HEK293 (cell line): ENCODE data around the gene TANGO6.

Source experiments
- CTCF ChIA-PET: fragments of 350-600 bp; formaldehyde crosslinking; extraction: SDS; loops from one replicate; lab custom pipeline; 2021; ENCODE audit warnings: antibody characterized with exemption; lab: Yijun Ruan, JAX
- POLR2A ChIA-PET: fragments of 300-600 bp; formaldehyde crosslinking; extraction: SDS; loops from one replicate; lab custom pipeline; 2020; ENCODE audit warnings: antibody characterized with exemption, inconsistent platforms; lab: Yijun Ruan, JAX
- H3K27ac ChIP-seq: fragments of 200-500 bp; sonication (Bioruptor generic); 2 replicates; pipeline ENCODE4 v1.5.1; 2014; ENCODE audit warnings: low read depth, low read length, control low read depth, inconsistent platforms; ENCODE audit errors: extremely low read depth
- H3K36me3 ChIP-seq, 2 experiments: fragments of 200-500 bp in 1 of 2; sonication (Bioruptor generic) in 1 of 2; 1 replicate in 1 of 2; 2 replicates in 1 of 2; pipeline ENCODE4 v1.5.1; 2014 to 2017; ENCODE audit warnings: inconsistent platforms in 2 of 2, low read length in 2 of 2; ENCODE audit not compliant: control insufficient read depth in 2 of 2, insufficient read depth in 1 of 2
- H3K4me1 ChIP-seq: fragments of 200-500 bp; sonication (Bioruptor generic); 2 replicates; pipeline ENCODE4 v1.5.1; 2014; ENCODE audit warnings: mild to moderate bottlenecking, low read length, inconsistent platforms; ENCODE audit not compliant: control insufficient read depth, insufficient read depth
- H3K4me3 ChIP-seq: 2 replicates; pipeline ENCODE4 v1.5.1; 2011; ENCODE audit warnings: low read depth, mild to moderate bottlenecking, control low read depth, low read length, moderate library complexity
- H3K9me3 ChIP-seq: fragments of 200-500 bp; sonication (Bioruptor generic); 2 replicates; pipeline ENCODE4 v1.5.1; 2014; ENCODE audit warnings: low read depth, low read length, inconsistent platforms; ENCODE audit not compliant: control insufficient read depth, insufficient read depth
- GFI1B ChIP-seq: fragments of 450-650 bp; formaldehyde crosslinking; IDR thresholded peaks from 2 replicates; pipeline ENCODE4 v1.5.1; 2016; ENCODE audit warnings: missing biosample characterization, missing genetic modification characterization
- HOXD13 ChIP-seq: sonication (generic); formaldehyde crosslinking; IDR thresholded peaks from 2 replicates; pipeline ENCODE4 v1.8.0; 2022; ENCODE audit warnings: missing genetic modification reagents, borderline replicate concordance
- MEIS1 ChIP-seq: sonication (generic); formaldehyde crosslinking; IDR thresholded peaks from 2 replicates; pipeline ENCODE4 v1.8.1; 2022; ENCODE audit warnings: missing genetic modification reagents, mild to moderate bottlenecking, borderline replicate concordance
- SP2 ChIP-seq: fragments of 450-650 bp; formaldehyde crosslinking; IDR thresholded peaks from 2 replicates; pipeline ENCODE4 v1.5.1; 2016; ENCODE audit warnings: missing biosample characterization, missing genetic modification characterization
- SP3 ChIP-seq: fragments of 450-650 bp; formaldehyde crosslinking; IDR thresholded peaks from 2 replicates; pipeline ENCODE4 v1.5.1; 2016; ENCODE audit warnings: missing biosample characterization, missing genetic modification characterization
- ZBTB17 ChIP-seq: fragments of 450-650 bp; formaldehyde crosslinking; IDR thresholded peaks from 2 replicates; pipeline ENCODE4 v1.5.1; 2016; ENCODE audit warnings: missing biosample characterization, missing genetic modification characterization
- ZNF121 ChIP-seq: fragments of 450-650 bp; formaldehyde crosslinking; IDR thresholded peaks from 2 replicates; pipeline ENCODE4 v1.5.1; 2016; ENCODE audit warnings: missing biosample characterization, missing genetic modification characterization
- ZNF211 ChIP-seq: fragments of 450-650 bp; formaldehyde crosslinking; IDR thresholded peaks from 2 replicates; pipeline ENCODE4 v1.5.1; 2016; ENCODE audit warnings: low read depth, missing biosample characterization, missing genetic modification characterization
- ZNF394 ChIP-seq: fragments of 450-650 bp; formaldehyde crosslinking; IDR thresholded peaks from 2 replicates; pipeline ENCODE4 v1.5.1; 2016; ENCODE audit warnings: missing biosample characterization, missing genetic modification characterization, mild to moderate bottlenecking, moderate library complexity, borderline replicate concordance
- ZNF473 ChIP-seq: fragments of 450-650 bp; formaldehyde crosslinking; IDR thresholded peaks from 2 replicates; pipeline ENCODE4 v1.5.1; 2017; ENCODE audit warnings: missing biosample characterization, missing genetic modification characterization
- ZNF488 ChIP-seq: fragments of 450-650 bp; formaldehyde crosslinking; IDR thresholded peaks from 2 replicates; pipeline ENCODE4 v1.5.1; 2016; ENCODE audit warnings: missing biosample characterization, missing genetic modification characterization
- ZNF561 ChIP-seq: fragments of 450-650 bp; IDR thresholded peaks from 2 replicates; pipeline ENCODE4 v1.5.1; 2018; ENCODE audit warnings: missing biosample characterization, missing genetic modification characterization, borderline replicate concordance
- ZNF600 ChIP-seq: fragments of 450-650 bp; formaldehyde crosslinking; IDR thresholded peaks from 2 replicates; pipeline ENCODE4 v1.5.1; 2016; ENCODE audit warnings: missing biosample characterization, missing genetic modification characterization
- ZNF621 ChIP-seq: fragments of 450-650 bp; formaldehyde crosslinking; IDR thresholded peaks from 2 replicates; pipeline ENCODE4 v1.5.1; 2017; ENCODE audit warnings: missing biosample characterization, missing genetic modification characterization
- ZNF624 ChIP-seq: fragments of 450-650 bp; formaldehyde crosslinking; IDR thresholded peaks from 2 replicates; pipeline ENCODE4 v1.5.1; 2017; ENCODE audit warnings: missing biosample characterization, missing genetic modification characterization
- ZNF777 ChIP-seq: fragments of 450-650 bp; formaldehyde crosslinking; IDR thresholded peaks from 2 replicates; pipeline ENCODE4 v1.5.1; 2017; ENCODE audit warnings: missing biosample characterization, missing genetic modification characterization, borderline replicate concordance
- ZSCAN30 ChIP-seq: fragments of 450-650 bp; IDR thresholded peaks from 2 replicates; pipeline ENCODE4 v1.5.1; 2018; ENCODE audit warnings: missing biosample characterization, mild to moderate bottlenecking, missing genetic modification characterization, moderate library complexity
- TF ChIP-seq, protein P1 (sequence below): fragments of 450-650 bp; formaldehyde crosslinking; IDR thresholded peaks from 2 replicates; pipeline ENCODE4 v1.5.1; 2016; ENCODE audit warnings: missing biosample characterization, missing genetic modification characterization
- TF ChIP-seq, protein P2 (sequence below): fragments of 450-650 bp; formaldehyde crosslinking; IDR thresholded peaks from 2 replicates; pipeline ENCODE4 v1.5.1; 2017; ENCODE audit warnings: missing biosample characterization, missing genetic modification characterization
- TF ChIP-seq, protein P3 (sequence below): fragments of 450-650 bp; formaldehyde crosslinking; IDR thresholded peaks from 2 replicates; pipeline ENCODE4 v1.5.1; 2016; ENCODE audit warnings: missing biosample characterization, missing genetic modification characterization
- TF ChIP-seq, protein P4 (sequence below): fragments of 450-650 bp; formaldehyde crosslinking; IDR thresholded peaks from 2 replicates; pipeline ENCODE4 v1.5.1; 2016; ENCODE audit warnings: missing biosample characterization, missing genetic modification characterization
- TF ChIP-seq, protein P5 (sequence below): fragments of 450-650 bp; formaldehyde crosslinking; IDR thresholded peaks from 2 replicates; pipeline ENCODE4 v1.5.1; 2016; ENCODE audit warnings: missing biosample characterization, missing genetic modification characterization

Gene TANGO6

GRCh38 chr16:68873635-68874471, 30.5 kb downstream of the TANGO6 start:
- Histone ChIP-seq H3K4me3 (no peak overlapping the region), H3K27ac (no peak overlapping the region), H3K9me3 (no peaks in the 10 kb centered on the region), H3K4me1 (no peaks in the 10 kb centered on the region), H3K36me3 (peaks cover 7 to 12% of the 10 kb centered on the region in 2 experiments; a peak in 2 of 3 replicates)
- CTCF ChIA-PET = no interaction called here
- TF ChIP-seq, protein P1, sequence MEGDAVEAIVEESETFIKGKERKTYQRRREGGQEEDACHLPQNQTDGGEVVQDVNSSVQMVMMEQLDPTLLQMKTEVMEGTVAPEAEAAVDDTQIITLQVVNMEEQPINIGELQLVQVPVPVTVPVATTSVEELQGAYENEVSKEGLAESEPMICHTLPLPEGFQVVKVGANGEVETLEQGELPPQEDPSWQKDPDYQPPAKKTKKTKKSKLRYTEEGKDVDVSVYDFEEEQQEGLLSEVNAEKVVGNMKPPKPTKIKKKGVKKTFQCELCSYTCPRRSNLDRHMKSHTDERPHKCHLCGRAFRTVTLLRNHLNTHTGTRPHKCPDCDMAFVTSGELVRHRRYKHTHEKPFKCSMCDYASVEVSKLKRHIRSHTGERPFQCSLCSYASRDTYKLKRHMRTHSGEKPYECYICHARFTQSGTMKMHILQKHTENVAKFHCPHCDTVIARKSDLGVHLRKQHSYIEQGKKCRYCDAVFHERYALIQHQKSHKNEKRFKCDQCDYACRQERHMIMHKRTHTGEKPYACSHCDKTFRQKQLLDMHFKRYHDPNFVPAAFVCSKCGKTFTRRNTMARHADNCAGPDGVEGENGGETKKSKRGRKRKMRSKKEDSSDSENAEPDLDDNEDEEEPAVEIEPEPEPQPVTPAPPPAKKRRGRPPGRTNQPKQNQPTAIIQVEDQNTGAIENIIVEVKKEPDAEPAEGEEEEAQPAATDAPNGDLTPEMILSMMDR = no peak
- TF ChIP-seq ZNF211 (tag by site-specific recombination) (no peak), ZNF121 (no peak), ZNF600 (no peak), ZNF473 (tag by site-specific recombination) (no peak), MEIS1 (CRISPR knock-in tag) (no peak), ZNF624 (tag by site-specific recombination) (no peak), SP2 (no peak), ZSCAN30 (tag by site-specific recombination) (no peak), ZNF394 (tag by site-specific recombination) (no peak), ZNF561 (no peak)
- TF ChIP-seq, protein P2, sequence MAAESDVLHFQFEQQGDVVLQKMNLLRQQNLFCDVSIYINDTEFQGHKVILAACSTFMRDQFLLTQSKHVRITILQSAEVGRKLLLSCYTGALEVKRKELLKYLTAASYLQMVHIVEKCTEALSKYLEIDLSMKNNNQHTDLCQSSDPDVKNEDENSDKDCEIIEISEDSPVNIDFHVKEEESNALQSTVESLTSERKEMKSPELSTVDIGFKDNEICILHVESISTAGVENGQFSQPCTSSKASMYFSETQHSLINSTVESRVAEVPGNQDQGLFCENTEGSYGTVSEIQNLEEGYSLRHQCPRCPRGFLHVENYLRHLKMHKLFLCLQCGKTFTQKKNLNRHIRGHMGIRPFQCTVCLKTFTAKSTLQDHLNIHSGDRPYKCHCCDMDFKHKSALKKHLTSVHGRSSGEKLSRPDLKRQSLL (tag by site-specific recombination) = no peak
- POLR2A ChIA-PET = interaction anchor here (0.5 kb wide), 1 partner anchor 8 kb away, joined by 3 read pairs; no protein-coding TSS in a partner anchor

DNA sequence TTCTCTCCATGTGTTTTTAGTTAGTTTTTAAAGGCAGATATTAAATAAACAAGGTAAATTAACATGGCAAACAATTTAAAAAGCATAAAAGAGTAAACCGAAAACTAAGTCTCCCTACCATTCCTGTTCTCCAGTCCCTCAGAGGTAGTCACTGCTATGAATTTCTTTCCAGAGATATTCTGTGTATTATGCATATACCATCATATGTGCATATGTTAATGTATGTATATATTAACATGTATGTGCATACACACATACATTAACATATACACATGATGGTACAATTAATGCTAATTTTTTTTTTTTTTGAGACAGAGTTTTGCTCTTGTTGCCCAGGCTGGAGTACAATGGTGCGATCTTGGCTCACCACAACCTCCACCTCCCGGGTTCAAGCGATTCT, 32.5 kb downstream of the TANGO6 start:
- no peak overlapping the region for H3K4me3 ChIP-seq
- ChIA-PET POLR2A (no interaction called here), CTCF (no interaction called here)
- peaks cover 7 to 20% of the 10 kb centered on the region in 2 experiments; a peak in 2 of 3 replicates for H3K36me3 ChIP-seq
- no peaks in the 10 kb centered on the region for H3K9me3 ChIP-seq
- H3K27ac ChIP-seq = no peak overlapping the region
- no peaks in the 10 kb centered on the region for H3K4me1 ChIP-seq
- TF ChIP-seq, protein P3, sequence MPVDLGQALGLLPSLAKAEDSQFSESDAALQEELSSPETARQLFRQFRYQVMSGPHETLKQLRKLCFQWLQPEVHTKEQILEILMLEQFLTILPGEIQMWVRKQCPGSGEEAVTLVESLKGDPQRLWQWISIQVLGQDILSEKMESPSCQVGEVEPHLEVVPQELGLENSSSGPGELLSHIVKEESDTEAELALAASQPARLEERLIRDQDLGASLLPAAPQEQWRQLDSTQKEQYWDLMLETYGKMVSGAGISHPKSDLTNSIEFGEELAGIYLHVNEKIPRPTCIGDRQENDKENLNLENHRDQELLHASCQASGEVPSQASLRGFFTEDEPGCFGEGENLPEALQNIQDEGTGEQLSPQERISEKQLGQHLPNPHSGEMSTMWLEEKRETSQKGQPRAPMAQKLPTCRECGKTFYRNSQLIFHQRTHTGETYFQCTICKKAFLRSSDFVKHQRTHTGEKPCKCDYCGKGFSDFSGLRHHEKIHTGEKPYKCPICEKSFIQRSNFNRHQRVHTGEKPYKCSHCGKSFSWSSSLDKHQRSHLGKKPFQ = no peak
- TF ChIP-seq, protein P4, sequence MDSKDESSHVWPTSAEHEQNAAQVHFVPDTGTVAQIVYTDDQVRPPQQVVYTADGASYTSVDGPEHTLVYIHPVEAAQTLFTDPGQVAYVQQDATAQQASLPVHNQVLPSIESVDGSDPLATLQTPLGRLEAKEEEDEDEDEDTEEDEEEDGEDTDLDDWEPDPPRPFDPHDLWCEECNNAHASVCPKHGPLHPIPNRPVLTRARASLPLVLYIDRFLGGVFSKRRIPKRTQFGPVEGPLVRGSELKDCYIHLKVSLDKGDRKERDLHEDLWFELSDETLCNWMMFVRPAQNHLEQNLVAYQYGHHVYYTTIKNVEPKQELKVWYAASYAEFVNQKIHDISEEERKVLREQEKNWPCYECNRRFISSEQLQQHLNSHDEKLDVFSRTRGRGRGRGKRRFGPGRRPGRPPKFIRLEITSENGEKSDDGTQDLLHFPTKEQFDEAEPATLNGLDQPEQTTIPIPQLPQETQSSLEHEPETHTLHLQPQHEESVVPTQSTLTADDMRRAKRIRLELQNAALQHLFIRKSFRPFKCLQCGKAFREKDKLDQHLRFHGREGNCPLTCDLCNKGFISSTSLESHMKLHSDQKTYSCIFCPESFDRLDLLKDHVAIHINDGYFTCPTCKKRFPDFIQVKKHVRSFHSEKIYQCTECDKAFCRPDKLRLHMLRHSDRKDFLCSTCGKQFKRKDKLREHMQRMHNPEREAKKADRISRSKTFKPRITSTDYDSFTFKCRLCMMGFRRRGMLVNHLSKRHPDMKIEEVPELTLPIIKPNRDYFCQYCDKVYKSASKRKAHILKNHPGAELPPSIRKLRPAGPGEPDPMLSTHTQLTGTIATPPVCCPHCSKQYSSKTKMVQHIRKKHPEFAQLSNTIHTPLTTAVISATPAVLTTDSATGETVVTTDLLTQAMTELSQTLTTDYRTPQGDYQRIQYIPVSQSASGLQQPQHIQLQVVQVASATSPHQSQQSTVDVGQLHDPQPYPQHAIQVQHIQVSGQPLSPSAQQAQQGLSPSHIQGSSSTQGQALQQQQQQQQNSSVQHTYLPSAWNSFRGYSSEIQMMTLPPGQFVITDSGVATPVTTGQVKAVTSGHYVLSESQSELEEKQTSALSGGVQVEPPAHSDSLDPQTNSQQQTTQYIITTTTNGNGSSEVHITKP (tag by site-specific recombination) = no peak
- TF ChIP-seq ZNF777 (tag by site-specific recombination) (no peak), ZBTB17 (tag by site-specific recombination) (no peak), ZNF488 (tag by site-specific recombination) (no peak), SP3 (tag by site-specific recombination) (no peak), GFI1B (no peak), ZNF621 (tag by site-specific recombination) (no peak), ZNF394 (tag by site-specific recombination) (no peak), HOXD13 (CRISPR knock-in tag) (no peak)
- TF ChIP-seq, protein P5, sequence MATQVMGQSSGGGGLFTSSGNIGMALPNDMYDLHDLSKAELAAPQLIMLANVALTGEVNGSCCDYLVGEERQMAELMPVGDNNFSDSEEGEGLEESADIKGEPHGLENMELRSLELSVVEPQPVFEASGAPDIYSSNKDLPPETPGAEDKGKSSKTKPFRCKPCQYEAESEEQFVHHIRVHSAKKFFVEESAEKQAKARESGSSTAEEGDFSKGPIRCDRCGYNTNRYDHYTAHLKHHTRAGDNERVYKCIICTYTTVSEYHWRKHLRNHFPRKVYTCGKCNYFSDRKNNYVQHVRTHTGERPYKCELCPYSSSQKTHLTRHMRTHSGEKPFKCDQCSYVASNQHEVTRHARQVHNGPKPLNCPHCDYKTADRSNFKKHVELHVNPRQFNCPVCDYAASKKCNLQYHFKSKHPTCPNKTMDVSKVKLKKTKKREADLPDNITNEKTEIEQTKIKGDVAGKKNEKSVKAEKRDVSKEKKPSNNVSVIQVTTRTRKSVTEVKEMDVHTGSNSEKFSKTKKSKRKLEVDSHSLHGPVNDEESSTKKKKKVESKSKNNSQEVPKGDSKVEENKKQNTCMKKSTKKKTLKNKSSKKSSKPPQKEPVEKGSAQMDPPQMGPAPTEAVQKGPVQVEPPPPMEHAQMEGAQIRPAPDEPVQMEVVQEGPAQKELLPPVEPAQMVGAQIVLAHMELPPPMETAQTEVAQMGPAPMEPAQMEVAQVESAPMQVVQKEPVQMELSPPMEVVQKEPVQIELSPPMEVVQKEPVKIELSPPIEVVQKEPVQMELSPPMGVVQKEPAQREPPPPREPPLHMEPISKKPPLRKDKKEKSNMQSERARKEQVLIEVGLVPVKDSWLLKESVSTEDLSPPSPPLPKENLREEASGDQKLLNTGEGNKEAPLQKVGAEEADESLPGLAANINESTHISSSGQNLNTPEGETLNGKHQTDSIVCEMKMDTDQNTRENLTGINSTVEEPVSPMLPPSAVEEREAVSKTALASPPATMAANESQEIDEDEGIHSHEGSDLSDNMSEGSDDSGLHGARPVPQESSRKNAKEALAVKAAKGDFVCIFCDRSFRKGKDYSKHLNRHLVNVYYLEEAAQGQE = no peak
